Measurements from ENCODE around the gene FOXO6. TPM values are rescaled to one million over a fixed set of nuclear protein-coding genes. Genes with fewer than 3 reads are reported as not detected.

The FOXO6 gene
- total RNA-seq, 6 experiments from 2014 or later: 0.12 to 0.55 (median 0.54) TPM; not detected in 3

DNA sequence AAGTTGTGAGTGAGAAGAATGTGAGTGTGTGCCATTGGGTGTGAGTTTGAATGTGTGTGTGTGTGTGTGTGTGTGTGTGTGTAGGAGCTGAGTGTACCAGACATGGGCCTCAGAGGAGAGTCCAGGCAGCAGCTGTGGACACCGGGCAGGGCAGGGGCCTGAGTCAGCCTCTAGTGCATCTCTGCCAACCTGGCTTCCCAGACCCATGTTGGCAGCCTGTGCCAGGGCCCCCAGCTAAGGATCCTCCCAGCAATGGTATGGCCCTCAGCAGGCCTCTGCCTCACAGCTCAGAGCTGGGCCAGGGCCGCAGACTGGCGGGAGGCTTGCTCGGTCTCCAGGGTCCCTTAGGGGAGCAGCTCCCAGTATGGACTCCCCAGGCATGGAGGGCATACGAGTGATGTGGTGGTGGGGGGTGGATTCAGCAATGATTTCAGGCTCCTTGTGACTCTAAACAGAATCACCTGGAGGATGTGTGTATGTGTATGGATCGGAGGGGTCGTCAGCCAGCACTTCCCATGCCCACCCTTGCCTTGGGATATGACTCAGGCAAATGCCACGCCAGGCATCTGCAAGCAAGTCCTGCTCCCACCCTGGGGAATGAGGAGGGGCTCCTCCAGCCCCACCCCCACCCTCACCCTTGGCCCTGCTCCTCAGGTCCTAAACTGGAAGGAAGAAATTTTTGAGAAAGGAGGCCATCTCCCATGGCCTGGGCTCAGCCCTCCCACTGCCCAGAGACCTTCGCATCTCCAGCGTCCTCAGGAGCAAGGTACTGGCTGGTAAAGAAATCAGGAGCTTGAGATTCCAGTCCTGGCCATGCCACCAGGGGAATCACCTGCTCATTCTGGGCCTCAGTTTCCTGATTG is 1.8 kb upstream of the FOXO6 start:
- Histone ChIP-seq H3K4me1 (peaks cover 0 to 11% (median 0%) of the 10 kb centered on the region in 4 donors), H3K4me3 (no peak overlapping the region), H3K27me3 (no peaks in the 10 kb centered on the region), H3K27ac (no peak overlapping the region), H3K36me3 (no peaks in the 10 kb centered on the region), H3K9me3 (no peaks in the 10 kb centered on the region)
- WGBS (ENCODE audit: insufficient coverage, low coverage, low lambda C conversion rate, missing lambda C conversion rate): 100% methylated on average over 1 of the region's 10 CpGs
- intact Hi-C loops (cut with DNase I): no loop called here
- no peak for TF ChIP-seq POLR2A (IDR thresholded peaks at IDR 0.05)
- TF ChIP-seq, protein P1, sequence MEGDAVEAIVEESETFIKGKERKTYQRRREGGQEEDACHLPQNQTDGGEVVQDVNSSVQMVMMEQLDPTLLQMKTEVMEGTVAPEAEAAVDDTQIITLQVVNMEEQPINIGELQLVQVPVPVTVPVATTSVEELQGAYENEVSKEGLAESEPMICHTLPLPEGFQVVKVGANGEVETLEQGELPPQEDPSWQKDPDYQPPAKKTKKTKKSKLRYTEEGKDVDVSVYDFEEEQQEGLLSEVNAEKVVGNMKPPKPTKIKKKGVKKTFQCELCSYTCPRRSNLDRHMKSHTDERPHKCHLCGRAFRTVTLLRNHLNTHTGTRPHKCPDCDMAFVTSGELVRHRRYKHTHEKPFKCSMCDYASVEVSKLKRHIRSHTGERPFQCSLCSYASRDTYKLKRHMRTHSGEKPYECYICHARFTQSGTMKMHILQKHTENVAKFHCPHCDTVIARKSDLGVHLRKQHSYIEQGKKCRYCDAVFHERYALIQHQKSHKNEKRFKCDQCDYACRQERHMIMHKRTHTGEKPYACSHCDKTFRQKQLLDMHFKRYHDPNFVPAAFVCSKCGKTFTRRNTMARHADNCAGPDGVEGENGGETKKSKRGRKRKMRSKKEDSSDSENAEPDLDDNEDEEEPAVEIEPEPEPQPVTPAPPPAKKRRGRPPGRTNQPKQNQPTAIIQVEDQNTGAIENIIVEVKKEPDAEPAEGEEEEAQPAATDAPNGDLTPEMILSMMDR (IDR thresholded peaks at IDR 0.05): no peak
- DNase-seq: peak in 2 of 3 donors; percentile 39 to 55
- ATAC-seq: no peak

DNA sequence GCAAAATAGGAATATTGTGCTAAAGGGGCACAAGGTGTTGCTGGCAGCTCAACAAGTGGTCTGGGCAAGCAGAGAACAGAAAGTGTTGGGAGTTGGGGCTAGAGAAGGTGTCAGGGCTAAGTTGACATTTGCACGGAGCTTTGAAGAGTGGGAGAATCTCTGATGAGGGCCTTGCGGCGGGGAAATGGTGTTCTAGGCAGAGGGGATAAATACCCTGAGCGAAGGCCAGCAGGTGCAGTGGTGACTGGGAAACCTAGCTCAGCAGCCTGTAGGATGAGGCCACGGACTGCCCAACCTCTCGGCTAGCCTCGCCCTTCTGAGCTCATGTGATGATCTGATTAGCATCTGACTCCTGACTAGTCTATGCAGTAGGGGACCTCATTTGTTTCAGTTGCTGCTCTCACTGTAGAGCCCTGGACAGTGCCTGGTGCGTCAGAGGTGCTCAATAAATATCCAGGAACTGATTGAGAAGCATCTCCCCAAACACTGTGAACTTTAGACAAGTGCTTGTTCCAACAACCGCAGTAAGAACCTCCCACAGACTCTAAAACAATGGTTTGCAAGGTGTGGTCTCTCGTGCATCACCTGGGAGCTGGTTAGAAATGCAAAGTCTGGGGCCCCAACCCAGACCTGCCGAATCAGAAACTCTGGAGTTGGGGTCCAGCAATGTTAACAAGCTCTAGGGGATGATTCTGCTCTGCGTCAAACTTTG is 1.0 kb upstream of the FOXO6 start:
- TF ChIP-seq POLR2A (IDR thresholded peaks at IDR 0.05): no peak
- TF ChIP-seq, protein P1 (IDR thresholded peaks at IDR 0.05): no peak
- Histone ChIP-seq H3K36me3 (no peaks in the 10 kb centered on the region), H3K9me3 (no peaks in the 10 kb centered on the region), H3K27me3 (no peaks in the 10 kb centered on the region), H3K4me1 (peaks cover 0 to 11% (median 0%) of the 10 kb centered on the region in 4 donors), H3K4me3 (no peak overlapping the region), H3K27ac (no peak overlapping the region)
- ATAC-seq: no peak
- intact Hi-C loops (cut with DNase I): no loop called here
- whole genome bisulfite sequencing (ENCODE audit: insufficient coverage, low coverage, low lambda C conversion rate, missing lambda C conversion rate): 48% methylated on average over 7 of the region's 12 CpGs
- DNase-seq: peak in 2 of 3 donors; percentile 35 to 44

DNA sequence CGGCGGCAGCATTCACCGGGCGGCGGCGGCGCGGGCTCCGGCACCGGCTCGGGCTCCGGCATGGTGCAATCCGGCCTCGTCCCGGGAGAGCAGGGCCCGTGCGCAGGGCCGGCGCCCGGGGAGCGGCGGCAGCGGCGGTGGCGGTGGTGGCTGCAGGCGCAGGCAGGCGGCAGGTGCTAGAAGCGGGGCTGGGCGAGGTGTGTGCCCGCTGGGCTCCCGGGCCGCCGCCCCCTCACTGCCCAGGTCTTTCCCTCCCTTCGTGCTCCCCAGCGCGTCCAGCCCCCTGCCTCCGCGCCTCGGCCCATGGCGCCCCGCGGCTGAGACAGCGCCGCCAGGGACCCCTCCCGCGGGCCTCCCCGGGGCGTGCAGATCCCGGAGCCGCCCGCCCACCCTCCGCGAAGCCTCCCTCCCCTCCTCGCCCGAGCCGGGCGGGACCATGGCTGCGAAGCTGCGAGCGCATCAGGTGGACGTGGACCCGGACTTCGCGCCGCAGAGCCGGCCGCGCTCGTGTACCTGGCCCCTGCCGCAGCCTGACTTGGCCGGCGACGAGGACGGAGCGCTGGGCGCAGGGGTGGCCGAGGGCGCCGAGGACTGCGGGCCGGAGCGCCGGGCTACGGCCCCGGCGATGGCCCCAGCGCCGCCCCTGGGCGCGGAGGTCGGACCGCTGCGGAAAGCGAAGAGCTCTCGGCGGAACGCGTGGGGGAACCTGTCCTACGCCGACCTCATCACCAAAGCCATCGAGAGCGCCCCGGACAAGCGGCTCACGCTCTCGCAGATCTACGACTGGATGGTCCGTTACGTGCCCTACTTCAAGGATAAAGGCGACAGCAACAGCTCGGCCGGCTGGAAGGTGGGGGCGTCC is 492 bp downstream of the FOXO6 start:
- no peak overlapping the region for H3K27ac ChIP-seq

DNA sequence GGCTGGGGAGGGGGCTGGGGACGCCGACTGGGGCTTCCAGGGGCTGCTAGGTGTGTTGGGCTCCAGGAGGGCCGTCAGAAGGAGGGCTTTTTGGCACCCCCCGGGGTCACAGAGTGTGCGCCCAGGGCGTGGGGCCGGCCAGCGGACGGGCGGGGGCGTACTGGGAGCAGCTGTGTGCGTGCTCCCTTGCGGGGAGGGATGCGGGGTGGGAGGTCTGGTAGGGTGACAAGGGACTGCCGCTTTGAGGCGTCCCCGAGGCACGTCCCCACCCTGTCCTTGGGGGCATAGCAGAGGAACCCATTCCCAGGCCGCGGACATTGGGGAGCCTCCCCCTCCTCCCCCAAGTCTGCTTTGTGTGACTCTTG is 1.1 kb downstream of the FOXO6 start:
- Histone ChIP-seq H3K27ac (no peak overlapping the region), H3K4me3 (peak overlapping the region in 2 of 3 donors; percentile 51 to 58), H3K36me3 (no peaks in the 10 kb centered on the region), H3K4me1 (peaks cover 0 to 18% (median 0%) of the 10 kb centered on the region in 4 donors), H3K9me3 (no peaks in the 10 kb centered on the region), H3K27me3 (peaks cover 0 to 4% of the 10 kb centered on the region in 2 donors)
- TF ChIP-seq, protein P1 (IDR thresholded peaks at IDR 0.05): no peak
- TF ChIP-seq POLR2A (IDR thresholded peaks at IDR 0.05): no peak
- DNase-seq (peak in 1 of 3 donors; percentile 55), ATAC-seq (no peak)
- intact Hi-C loops (cut with DNase I): no loop called here
- 0% methylated on average over 3 of the region's 20 CpGs for WGBS (ENCODE audit: insufficient coverage, low coverage, low lambda C conversion rate, missing lambda C conversion rate)

More for the DNA sequence above, 492 bp downstream of the FOXO6 start:
- peaks cover 0 to 16% (median 0%) of the 10 kb centered on the region in 4 donors for H3K4me1 ChIP-seq
- peak overlapping the region; percentile 48 to 58 (median 51) for H3K4me3 ChIP-seq
- TF ChIP-seq POLR2A (IDR thresholded peaks at IDR 0.05): no peak
- TF ChIP-seq, protein P1 (IDR thresholded peaks at IDR 0.05): no peak
- ATAC-seq: peak in 1 of 4 donors; percentile 2
- WGBS (ENCODE audit: insufficient coverage, low coverage, low lambda C conversion rate, missing lambda C conversion rate): no CpG with 5 or more reads among the region's 113 CpGs
- DNase-seq: peak in 1 of 3 donors; percentile 61
- H3K36me3 ChIP-seq: no peaks in the 10 kb centered on the region
- intact Hi-C loops (cut with DNase I): no loop called here
- no peaks in the 10 kb centered on the region for H3K9me3 ChIP-seq
- peaks cover 0 to 4% of the 10 kb centered on the region in 2 donors for H3K27me3 ChIP-seq

Data from right lobe of liver (tissue), 6 donors.